HK-2 (cell line): ENCODE data around the gene LRBA.

Experiments
- DNase-seq: peaks from one replicate; pipeline ENCODE4 v3.0.0-alpha.2; 2018; ENCODE audit not compliant: unreplicated experiment

LRBA gene

GRCh38 chr4:150501009-150501727 is 513.9 kb downstream of the LRBA start:
- DNase-seq: no peak

- DNase-seq: no peak
Observed at GRCh38 chr4:150497612-150498011, 517.5 kb downstream of the LRBA start.

GRCh38 chr4:150495550-150495949 is 519.5 kb downstream of the LRBA start:
- DNase-seq: no peak

GRCh38 chr4:150493851-150494250 is 521.2 kb downstream of the LRBA start:
- DNase-seq: no peak

- no peak for DNase-seq
Observed at GRCh38 chr4:150491132-150492049, 523.7 kb downstream of the LRBA start.

- no peak for DNase-seq
Observed at GRCh38 chr4:150482581-150482980, 532.5 kb downstream of the LRBA start.

GRCh38 chr4:150479657-150480056 is 535.4 kb downstream of the LRBA start:
- DNase-seq: no peak

- DNase-seq: no peak
Observed at GRCh38 chr4:150477869-150478268, 537.2 kb downstream of the LRBA start.

GRCh38 chr4:150476776-150477175 is 538.3 kb downstream of the LRBA start:
- DNase-seq: no peak

GRCh38 chr4:150475763-150476162 is 539.3 kb downstream of the LRBA start:
- DNase-seq: no peak

- no peak for DNase-seq
Observed at GRCh38 chr4:150464523-150464922, 550.6 kb downstream of the LRBA start.

- DNase-seq: no peak
Observed at GRCh38 chr4:150462743-150463142, 552.3 kb downstream of the LRBA start.

- no peak for DNase-seq
Observed at GRCh38 chr4:150461957-150462356, 553.1 kb downstream of the LRBA start.

GRCh38 chr4:150457802-150458201 is 557.3 kb downstream of the LRBA start:
- no peak for DNase-seq

GRCh38 chr4:150451883-150452282 is 563.2 kb downstream of the LRBA start:
- DNase-seq: no peak

- DNase-seq: no peak
Observed at GRCh38 chr4:150447356-150447755, 567.7 kb downstream of the LRBA start.

- no peak for DNase-seq
Observed at GRCh38 chr4:150439451-150439933, 575.6 kb downstream of the LRBA start.

GRCh38 chr4:150436598-150437370 is 578.3 kb downstream of the LRBA start:
- DNase-seq: no peak

GRCh38 chr4:150431221-150431620 is 583.9 kb downstream of the LRBA start:
- DNase-seq: no peak

GRCh38 chr4:150425161-150425560 is 589.9 kb downstream of the LRBA start:
- DNase-seq: no peak

GRCh38 chr4:150423503-150423902 is 591.6 kb downstream of the LRBA start:
- DNase-seq: no peak

- DNase-seq: no peak
Observed at GRCh38 chr4:150423074-150423473, 592.0 kb downstream of the LRBA start.
